Measurements from ENCODE around the gene AMBRA1. TPM values are rescaled to one million over a fixed set of nuclear protein-coding genes. Genes with fewer than 3 reads are reported as not detected.

Gene AMBRA1
- polyA plus RNA-seq, 2 of the 4 experiments (the other 2 are of a cell fraction), result 11.5 to 13.4 TPM

- CTCF ChIA-PET, result interaction anchor here (0.8 to 3.1 kb wide), 11 partner anchors 8 to 159 kb away, joined by 3 to 18 read pairs (median 4); partner anchors contain the start of genes ATG13 and HARBI1
- Histone ChIP-seq H3K27ac (no peak overlapping the region), H3K9me3 (no peaks in the 10 kb centered on the region), H3K4me1 (0 out of 3 replicates have a peak, but pooled peaks cover 4% of the 10 kb centered on the region), H3K4me3 (no peak overlapping the region), H3K4me2 (no peak overlapping the region)
- TF ChIP-seq RAD21 (conservative IDR thresholded peaks at IDR 0.05 in 1 of 2, IDR thresholded peaks at IDR 0.05 in 1 of 2) (peak; percentile 18 to 40; a peak in 2 of 5 replicates), RNF2 (IDR thresholded peaks at IDR 0.05; ENCODE audit: borderline replicate concordance, low read depth) (no peak)
- POLR2A ChIA-PET, result no interaction called here
- DNase-seq (ENCODE audit: low read depth in 1 of 2, low spot score in 1 of 2) (peak in 1 of 2 experiments; percentile 42), FAIRE-seq (no peak), ATAC-seq (peak in 1 of 2 experiments; percentile 43; a peak in 3 of 6 replicates)
- 83% methylated on average over 16 of the region's 16 CpGs for WGBS (ENCODE audit: missing lambda C conversion rate)
Measured at GRCh38 chr11:46541593-46542371, 52.0 kb downstream of the AMBRA1 start.

GRCh38 chr11:46540807-46541206 lies 53.0 kb downstream of the AMBRA1 start:
- Histone ChIP-seq H3K9me3 (no peaks in the 10 kb centered on the region), H3K4me2 (no peak overlapping the region), H3K4me1 (0 out of 3 replicates have a peak, but pooled peaks cover 4% of the 10 kb centered on the region), H3K27ac (no peak overlapping the region), H3K4me3 (no peak overlapping the region)
- no peak for DNase-seq (ENCODE audit: low read depth in 1 of 2, low spot score in 1 of 2)
- TF ChIP-seq MYC (IDR thresholded peaks at IDR 0.05; ENCODE audit: borderline replicate concordance, low read length), result no peak
- no peak for TF ChIP-seq CEBPB (IDR thresholded peaks at IDR 0.05)
- TF ChIP-seq USF2 (IDR thresholded peaks at IDR 0.05), result no peak
- TF ChIP-seq ZSCAN20 (CRISPR knock-in tag; IDR thresholded peaks at IDR 0.05), result no peak
- TF ChIP-seq FOSB (CRISPR knock-in tag; IDR thresholded peaks at IDR 0.05), result no peak
- no peak for TF ChIP-seq NFE2L2 (conservative IDR thresholded peaks at IDR 0.05; ENCODE audit: low read length)
- no peak for TF ChIP-seq BHLHE40 (IDR thresholded peaks at IDR 0.05; ENCODE audit: low read depth, low read length)
- no peak for TF ChIP-seq HOXB13 (CRISPR knock-in tag; IDR thresholded peaks at IDR 0.05; ENCODE audit: low read depth)
- TF ChIP-seq TP53 (CRISPR knock-in tag; IDR thresholded peaks at IDR 0.05), result no peak
- TF ChIP-seq, protein P1, sequence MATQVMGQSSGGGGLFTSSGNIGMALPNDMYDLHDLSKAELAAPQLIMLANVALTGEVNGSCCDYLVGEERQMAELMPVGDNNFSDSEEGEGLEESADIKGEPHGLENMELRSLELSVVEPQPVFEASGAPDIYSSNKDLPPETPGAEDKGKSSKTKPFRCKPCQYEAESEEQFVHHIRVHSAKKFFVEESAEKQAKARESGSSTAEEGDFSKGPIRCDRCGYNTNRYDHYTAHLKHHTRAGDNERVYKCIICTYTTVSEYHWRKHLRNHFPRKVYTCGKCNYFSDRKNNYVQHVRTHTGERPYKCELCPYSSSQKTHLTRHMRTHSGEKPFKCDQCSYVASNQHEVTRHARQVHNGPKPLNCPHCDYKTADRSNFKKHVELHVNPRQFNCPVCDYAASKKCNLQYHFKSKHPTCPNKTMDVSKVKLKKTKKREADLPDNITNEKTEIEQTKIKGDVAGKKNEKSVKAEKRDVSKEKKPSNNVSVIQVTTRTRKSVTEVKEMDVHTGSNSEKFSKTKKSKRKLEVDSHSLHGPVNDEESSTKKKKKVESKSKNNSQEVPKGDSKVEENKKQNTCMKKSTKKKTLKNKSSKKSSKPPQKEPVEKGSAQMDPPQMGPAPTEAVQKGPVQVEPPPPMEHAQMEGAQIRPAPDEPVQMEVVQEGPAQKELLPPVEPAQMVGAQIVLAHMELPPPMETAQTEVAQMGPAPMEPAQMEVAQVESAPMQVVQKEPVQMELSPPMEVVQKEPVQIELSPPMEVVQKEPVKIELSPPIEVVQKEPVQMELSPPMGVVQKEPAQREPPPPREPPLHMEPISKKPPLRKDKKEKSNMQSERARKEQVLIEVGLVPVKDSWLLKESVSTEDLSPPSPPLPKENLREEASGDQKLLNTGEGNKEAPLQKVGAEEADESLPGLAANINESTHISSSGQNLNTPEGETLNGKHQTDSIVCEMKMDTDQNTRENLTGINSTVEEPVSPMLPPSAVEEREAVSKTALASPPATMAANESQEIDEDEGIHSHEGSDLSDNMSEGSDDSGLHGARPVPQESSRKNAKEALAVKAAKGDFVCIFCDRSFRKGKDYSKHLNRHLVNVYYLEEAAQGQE (IDR thresholded peaks at IDR 0.05), result no peak
- no peak for TF ChIP-seq FOXS1 (CRISPR knock-in tag; IDR thresholded peaks at IDR 0.05)
- no peak for TF ChIP-seq CHD2 (IDR thresholded peaks at IDR 0.05; ENCODE audit: low read length, partially characterized antibody)
- WGBS (ENCODE audit: missing lambda C conversion rate), result 96% methylated on average over 4 of the region's 4 CpGs
- CTCF ChIA-PET, result interaction anchor here (0.8 to 3.8 kb wide), 4 partner anchors 8 to 101 kb away, joined by 3 to 20 read pairs (median 16); no protein-coding TSS in a partner anchor
- POLR2A ChIA-PET, result no interaction called here
- FAIRE-seq, result no peak
- ATAC-seq, result no peak

- FAIRE-seq, result no peak
- Histone ChIP-seq H3K4me2 (no peak overlapping the region), H3K27ac (no peak overlapping the region), H3K4me1 (0 out of 3 replicates have a peak, but pooled peaks cover 4% of the 10 kb centered on the region), H3K9me3 (no peaks in the 10 kb centered on the region), H3K4me3 (no peak overlapping the region)
- CTCF ChIA-PET, result interaction anchor here (0.6 to 8.2 kb wide), 18 partner anchors 9 to 207 kb away, joined by 3 to 67 read pairs (median 4); no protein-coding TSS in a partner anchor
- WGBS (ENCODE audit: missing lambda C conversion rate), result 46% methylated on average over 5 of the region's 5 CpGs
- peak; percentile 75 to 83 for DNase-seq (ENCODE audit: low read depth in 1 of 2, low spot score in 1 of 2)
- peak; percentile 96 for ATAC-seq
- POLR2A ChIA-PET, result no interaction called here
- TF ChIP-seq TFCP2L1 (CRISPR knock-in tag; IDR thresholded peaks at IDR 0.05) (no peak), RNF2 (IDR thresholded peaks at IDR 0.05; ENCODE audit: borderline replicate concordance, low read depth) (no peak), CTCF (IDR thresholded peaks at IDR 0.05) (peak; percentile 91), GATA3 (IDR thresholded peaks at IDR 0.05; ENCODE audit: borderline replicate concordance) (no peak)
- TF ChIP-seq, protein P2, sequence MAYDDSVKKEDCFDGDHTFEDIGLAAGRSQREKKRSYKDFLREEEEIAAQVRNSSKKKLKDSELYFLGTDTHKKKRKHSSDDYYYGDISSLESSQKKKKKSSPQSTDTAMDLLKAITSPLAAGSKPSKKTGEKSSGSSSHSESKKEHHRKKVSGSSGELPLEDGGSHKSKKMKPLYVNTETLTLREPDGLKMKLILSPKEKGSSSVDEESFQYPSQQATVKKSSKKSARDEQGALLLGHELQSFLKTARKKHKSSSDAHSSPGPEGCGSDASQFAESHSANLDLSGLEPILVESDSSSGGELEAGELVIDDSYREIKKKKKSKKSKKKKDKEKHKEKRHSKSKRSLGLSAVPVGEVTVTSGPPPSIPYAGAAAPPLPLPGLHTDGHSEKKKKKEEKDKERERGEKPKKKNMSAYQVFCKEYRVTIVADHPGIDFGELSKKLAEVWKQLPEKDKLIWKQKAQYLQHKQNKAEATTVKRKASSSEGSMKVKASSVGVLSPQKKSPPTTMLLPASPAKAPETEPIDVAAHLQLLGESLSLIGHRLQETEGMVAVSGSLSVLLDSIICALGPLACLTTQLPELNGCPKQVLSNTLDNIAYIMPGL (CRISPR knock-in tag; IDR thresholded peaks at IDR 0.05; ENCODE audit: borderline replicate concordance), result 0 out of 2 replicates have a peak, but pooled peaks have one; percentile 19
- TF ChIP-seq, protein P3, sequence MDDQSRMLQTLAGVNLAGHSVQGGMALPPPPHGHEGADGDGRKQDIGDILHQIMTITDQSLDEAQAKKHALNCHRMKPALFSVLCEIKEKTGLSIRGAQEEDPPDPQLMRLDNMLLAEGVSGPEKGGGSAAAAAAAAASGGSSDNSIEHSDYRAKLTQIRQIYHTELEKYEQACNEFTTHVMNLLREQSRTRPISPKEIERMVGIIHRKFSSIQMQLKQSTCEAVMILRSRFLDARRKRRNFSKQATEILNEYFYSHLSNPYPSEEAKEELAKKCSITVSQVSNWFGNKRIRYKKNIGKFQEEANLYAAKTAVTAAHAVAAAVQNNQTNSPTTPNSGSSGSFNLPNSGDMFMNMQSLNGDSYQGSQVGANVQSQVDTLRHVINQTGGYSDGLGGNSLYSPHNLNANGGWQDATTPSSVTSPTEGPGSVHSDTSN (IDR thresholded peaks at IDR 0.05), result no peak
Measured at GRCh38 chr11:46537537-46538295, 56.1 kb downstream of the AMBRA1 start.

All from A549 (cell line).